ENCODE results near the gene FER1L5. TPM values are rescaled to one million over a fixed set of nuclear protein-coding genes. Genes with fewer than 3 reads are reported as not detected.

The FER1L5 gene
- total RNA-seq, 1 experiment from 2014 or later, result 0.91 TPM

DNA sequence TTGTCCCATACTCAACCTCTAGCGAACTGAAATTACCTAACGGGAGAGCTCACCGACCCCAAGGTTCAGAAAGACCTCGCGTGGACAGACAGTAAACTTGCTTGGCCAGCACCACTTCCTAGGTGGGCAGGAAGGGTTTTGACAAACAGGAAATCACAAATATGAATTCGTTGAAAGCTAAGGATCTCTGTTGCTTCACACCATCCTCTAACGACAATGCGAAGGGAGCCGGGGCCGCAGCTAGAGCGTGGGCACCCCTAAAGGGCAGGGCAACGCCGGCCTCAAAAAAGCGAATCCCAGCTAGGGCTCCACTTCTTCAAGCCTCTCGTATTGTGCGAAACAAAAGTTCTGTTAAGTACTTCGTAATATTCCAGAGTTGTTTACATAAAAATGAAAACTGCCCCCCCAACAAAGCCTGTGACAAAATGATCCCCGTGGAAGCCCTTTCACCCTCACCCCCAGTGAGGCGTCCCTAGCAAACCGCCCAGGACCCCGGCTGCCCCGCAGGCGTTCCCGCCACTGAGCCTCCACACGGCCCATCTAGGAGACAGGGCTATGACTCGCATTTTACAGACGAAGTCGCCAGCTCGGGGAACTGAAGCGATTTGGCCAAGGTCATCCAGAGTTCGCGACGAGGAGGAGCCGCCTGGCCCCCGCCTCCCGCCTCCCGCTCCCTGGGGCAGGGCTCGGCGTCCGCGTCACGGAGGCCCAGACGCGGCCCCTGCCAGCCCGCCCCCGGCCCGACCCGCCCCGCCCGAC lies 5.0 kb upstream of the FER1L5 start:
- ATAC-seq (peak; percentile 90), DNase-seq (ENCODE audit: low read depth, low spot score) (peak; percentile 56)
- peaks cover 8 to 27% of the 10 kb centered on the region in 2 experiments; a peak in 3 of 4 replicates for H3K4me1 ChIP-seq (ENCODE audit: control insufficient read depth in 1 of 2, insufficient read depth in 2 of 2, low read length in 2 of 2)
- no peaks in the 10 kb centered on the region for H3K9me3 ChIP-seq (ENCODE audit: control insufficient read depth in 1 of 2, insufficient read depth in 1 of 2, low read depth in 1 of 2, low read length in 2 of 2)
- peak overlapping the region; percentile 71 to 78 for H3K4me3 ChIP-seq (replicated peaks in 1 of 2; ENCODE audit: low read depth in 1 of 2, low read length in 2 of 2)
- no peaks in the 10 kb centered on the region for H3K27me3 ChIP-seq (ENCODE audit: insufficient read depth, low read length)
- no peak overlapping the region for H2AFZ ChIP-seq (ENCODE audit: low read depth, low read length, poor library complexity, severe bottlenecking)
- H3K4me2 ChIP-seq (ENCODE audit: low read length), result peak overlapping the region; percentile 77
- intact Hi-C loops (cut with micrococcal nuclease), result loop anchor here (10.0 kb wide), 1 partner anchor 127 kb away; the partner anchor contains the start of gene CNNM4
- peak overlapping the region; percentile 91 for H3K9ac ChIP-seq (ENCODE audit: low read length)
- H3K36me3 ChIP-seq (ENCODE audit: control insufficient read depth in 1 of 2, insufficient read depth in 2 of 2, low read length in 2 of 2), result peaks cover 9 to 11% of the 10 kb centered on the region in 2 experiments
- RAD21 ChIA-PET (ENCODE audit: low non-redundant PET in 1 of 2, low total read pairs in 2 of 2, uncharacterized antibody in 2 of 2, unreplicated experiment in 2 of 2), result interaction anchor here in 1 of 2 experiments (0.5 kb wide), 1 partner anchor 374 kb away, joined by 4 read pairs; no protein-coding TSS in a partner anchor
- TF ChIP-seq ZFX (IDR thresholded peaks at IDR 0.05) (no peak), ZNF274 (IDR thresholded peaks at IDR 0.05; ENCODE audit: low read depth, low read length) (no peak), EZH2phosphoT487 (IDR thresholded peaks at IDR 0.05; ENCODE audit: borderline replicate concordance) (no peak), ELF1 (IDR thresholded peaks at IDR 0.05; ENCODE audit: borderline replicate concordance, low read depth) (no peak), SP1 (IDR thresholded peaks at IDR 0.05; ENCODE audit: low read depth) (no peak), POLR2A (IDR thresholded peaks at IDR 0.05; ENCODE audit: borderline replicate concordance, extremely low read depth, insufficient read depth, insufficient read length) (peak; percentile 24), CEBPB (IDR thresholded peaks at IDR 0.05; ENCODE audit: low read depth) (no peak)
- TF ChIP-seq, protein P1, sequence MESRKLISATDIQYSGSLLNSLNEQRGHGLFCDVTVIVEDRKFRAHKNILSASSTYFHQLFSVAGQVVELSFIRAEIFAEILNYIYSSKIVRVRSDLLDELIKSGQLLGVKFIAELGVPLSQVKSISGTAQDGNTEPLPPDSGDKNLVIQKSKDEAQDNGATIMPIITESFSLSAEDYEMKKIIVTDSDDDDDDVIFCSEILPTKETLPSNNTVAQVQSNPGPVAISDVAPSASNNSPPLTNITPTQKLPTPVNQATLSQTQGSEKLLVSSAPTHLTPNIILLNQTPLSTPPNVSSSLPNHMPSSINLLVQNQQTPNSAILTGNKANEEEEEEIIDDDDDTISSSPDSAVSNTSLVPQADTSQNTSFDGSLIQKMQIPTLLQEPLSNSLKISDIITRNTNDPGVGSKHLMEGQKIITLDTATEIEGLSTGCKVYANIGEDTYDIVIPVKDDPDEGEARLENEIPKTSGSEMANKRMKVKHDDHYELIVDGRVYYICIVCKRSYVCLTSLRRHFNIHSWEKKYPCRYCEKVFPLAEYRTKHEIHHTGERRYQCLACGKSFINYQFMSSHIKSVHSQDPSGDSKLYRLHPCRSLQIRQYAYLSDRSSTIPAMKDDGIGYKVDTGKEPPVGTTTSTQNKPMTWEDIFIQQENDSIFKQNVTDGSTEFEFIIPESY (IDR thresholded peaks at IDR 0.05; ENCODE audit: extremely low read depth, insufficient replicate concordance, low read length), result no peak
- TF ChIP-seq, protein P2, sequence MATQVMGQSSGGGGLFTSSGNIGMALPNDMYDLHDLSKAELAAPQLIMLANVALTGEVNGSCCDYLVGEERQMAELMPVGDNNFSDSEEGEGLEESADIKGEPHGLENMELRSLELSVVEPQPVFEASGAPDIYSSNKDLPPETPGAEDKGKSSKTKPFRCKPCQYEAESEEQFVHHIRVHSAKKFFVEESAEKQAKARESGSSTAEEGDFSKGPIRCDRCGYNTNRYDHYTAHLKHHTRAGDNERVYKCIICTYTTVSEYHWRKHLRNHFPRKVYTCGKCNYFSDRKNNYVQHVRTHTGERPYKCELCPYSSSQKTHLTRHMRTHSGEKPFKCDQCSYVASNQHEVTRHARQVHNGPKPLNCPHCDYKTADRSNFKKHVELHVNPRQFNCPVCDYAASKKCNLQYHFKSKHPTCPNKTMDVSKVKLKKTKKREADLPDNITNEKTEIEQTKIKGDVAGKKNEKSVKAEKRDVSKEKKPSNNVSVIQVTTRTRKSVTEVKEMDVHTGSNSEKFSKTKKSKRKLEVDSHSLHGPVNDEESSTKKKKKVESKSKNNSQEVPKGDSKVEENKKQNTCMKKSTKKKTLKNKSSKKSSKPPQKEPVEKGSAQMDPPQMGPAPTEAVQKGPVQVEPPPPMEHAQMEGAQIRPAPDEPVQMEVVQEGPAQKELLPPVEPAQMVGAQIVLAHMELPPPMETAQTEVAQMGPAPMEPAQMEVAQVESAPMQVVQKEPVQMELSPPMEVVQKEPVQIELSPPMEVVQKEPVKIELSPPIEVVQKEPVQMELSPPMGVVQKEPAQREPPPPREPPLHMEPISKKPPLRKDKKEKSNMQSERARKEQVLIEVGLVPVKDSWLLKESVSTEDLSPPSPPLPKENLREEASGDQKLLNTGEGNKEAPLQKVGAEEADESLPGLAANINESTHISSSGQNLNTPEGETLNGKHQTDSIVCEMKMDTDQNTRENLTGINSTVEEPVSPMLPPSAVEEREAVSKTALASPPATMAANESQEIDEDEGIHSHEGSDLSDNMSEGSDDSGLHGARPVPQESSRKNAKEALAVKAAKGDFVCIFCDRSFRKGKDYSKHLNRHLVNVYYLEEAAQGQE (IDR thresholded peaks at IDR 0.05; ENCODE audit: low read depth), result no peak
- no peaks in the 10 kb centered on the region for H3K9me2 ChIP-seq (ENCODE audit: insufficient read depth)
- no TSS peak for BruUV-seq (replicated peaks)
- H3K27ac ChIP-seq (ENCODE audit: low read depth, low read length), result peak overlapping the region; percentile 73
- POLR2A ChIA-PET, result no interaction called here
- peaks cover 46% of the 10 kb centered on the region for H3K79me2 ChIP-seq (ENCODE audit: insufficient read depth, low read length)
- H4K20me1 ChIP-seq (ENCODE audit: insufficient read depth), result no peaks in the 10 kb centered on the region
- CTCF ChIA-PET, result interaction anchor here (1.2 kb wide), 1 partner anchor 220 kb away, joined by 3 read pairs; the partner anchor contains the start of gene ANKRD39
